NCI-H1048 (cell line): ENCODE results near the gene CENATAC.
"Not testable (repeated sequence)": the region's sequence is repeated elsewhere in the genome, so short reads cannot be mapped to it uniquely, and the experiment has no call there.

ENCODE experiments used
- DNase-seq: peaks from one replicate; lab custom pipeline; 2025; lab: John Stamatoyannopoulos, UW

CENATAC gene, protein sequence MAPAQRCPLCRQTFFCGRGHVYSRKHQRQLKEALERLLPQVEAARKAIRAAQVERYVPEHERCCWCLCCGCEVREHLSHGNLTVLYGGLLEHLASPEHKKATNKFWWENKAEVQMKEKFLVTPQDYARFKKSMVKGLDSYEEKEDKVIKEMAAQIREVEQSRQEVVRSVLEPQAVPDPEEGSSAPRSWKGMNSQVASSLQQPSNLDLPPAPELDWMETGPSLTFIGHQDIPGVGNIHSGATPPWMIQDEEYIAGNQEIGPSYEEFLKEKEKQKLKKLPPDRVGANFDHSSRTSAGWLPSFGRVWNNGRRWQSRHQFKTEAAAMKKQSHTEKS

DNA sequence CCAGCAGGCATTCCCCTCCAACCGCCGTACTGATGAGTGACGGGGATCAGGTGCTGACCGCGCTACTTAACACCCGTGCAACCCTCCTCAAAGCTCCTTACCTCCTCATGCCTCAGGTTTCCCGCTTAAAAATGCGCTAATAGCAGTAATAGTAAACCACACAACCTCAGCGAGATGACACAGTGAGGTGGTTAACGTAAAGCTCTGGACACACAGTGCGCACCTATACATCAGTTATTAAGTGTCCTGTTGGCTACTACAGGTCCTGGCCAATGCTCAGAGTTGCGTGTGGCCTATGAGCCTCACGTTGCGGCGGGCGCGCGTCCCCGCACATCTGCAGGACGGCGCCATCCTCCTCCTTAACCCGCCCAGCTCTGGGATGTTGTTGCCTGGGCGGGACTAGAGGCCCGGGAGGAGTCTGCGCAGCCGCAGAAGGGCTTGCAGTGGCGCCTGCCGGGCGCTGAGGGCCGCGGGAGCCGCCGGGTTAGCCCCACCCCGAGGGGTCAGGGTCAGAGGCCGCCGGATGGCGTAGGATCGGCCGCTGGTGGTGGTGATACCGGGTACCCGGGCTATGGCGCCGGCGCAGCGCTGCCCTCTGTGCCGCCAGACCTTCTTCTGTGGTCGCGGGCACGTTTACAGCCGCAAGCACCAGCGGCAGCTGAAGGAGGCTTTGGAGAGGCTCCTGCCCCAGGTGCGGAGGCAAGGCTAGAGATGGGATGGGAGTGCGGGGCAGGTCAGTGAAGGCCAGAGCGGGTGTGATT is at the start of gene CENATAC:
CENATAC (plus strand) TSS at position 512 of the 761 bp plus-strand sequence; CDS start at position 572, 60 bp downstream.
- peak; percentile 53 for DNase-seq

DNA sequence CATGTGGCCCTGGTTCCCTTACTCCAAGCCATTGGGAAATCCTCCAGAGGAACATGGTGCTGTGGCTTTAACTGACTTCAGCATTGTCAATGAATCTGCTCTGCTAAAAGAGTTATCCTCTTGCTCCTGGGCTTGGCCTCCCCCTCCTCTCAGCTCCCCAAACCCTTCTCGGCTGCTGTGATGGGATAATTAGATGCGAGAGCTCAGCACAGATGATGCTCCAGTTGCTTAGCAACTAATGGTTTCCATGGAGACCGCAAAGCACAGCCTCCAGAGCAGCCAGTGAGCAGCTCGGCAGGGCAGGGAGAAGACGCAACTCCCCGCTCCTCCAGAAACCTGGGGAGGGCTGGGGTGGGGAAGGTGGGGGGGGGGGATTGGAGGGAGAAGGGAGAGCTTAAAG is 44.7 kb upstream of the CENATAC start:
- DNase-seq, result no peak

DNA sequence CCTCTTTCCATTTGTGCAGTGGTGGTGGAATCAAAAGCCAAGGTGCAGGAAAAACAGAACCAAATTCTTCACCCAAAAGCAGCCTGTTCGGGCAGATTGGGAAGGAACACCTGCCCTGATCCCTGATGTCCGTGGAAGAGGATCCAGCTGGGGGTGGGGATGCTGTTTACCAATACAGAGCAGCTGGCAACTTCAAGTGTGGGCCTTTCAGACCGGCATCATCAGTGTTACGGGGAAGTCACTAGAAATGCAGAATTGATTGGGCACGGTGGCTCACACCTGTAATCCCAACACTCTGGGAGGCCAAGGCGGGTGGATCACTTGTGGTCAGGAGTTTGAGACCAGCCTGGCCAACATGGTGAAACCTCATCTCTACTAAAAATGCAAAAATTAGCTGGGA is 44.0 kb upstream of the CENATAC start:
- not testable (repeated sequence) for DNase-seq

DNA sequence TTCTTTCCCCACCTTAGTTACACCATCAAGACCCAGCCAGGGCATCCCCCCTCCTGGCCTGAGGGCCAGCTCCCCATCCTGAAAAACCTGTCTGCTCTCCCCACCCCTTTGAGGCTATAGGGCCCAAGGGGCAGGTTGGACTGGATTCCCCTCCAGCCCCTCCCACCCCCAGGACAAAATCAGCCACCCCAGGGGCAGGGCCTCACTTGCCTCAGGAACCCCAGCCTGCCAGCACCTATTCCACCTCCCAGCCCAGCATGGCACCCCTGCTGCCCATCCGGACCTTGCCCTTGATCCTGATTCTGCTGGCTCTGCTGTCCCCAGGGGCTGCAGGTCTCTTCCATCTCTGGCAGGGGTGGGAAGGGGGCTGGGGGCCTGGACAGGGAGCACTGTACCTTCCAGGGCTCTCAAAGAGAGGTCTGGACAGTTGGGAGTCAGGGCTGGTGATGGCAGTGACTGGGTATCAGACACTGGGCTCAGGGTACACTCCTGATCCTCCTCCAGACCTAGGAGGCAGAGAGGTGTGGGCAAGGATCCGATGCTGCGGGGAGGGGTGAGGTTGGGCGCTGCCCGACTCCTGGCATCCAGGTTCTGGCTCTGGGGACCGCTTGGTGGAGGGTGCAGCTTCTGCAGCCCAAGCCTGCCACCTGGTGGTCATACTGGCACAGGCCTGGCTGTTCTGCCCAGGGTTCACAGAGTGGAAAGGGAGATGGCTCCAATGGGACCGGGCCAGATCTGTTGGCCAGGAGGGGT is 41.7 kb upstream of the CENATAC start, which contains the start of gene UPK2:
UPK2 (plus strand) TSS at position 205 of the 753 bp plus-strand sequence; CDS start at position 258, 53 bp downstream.
- peak; percentile 69 for DNase-seq

DNA sequence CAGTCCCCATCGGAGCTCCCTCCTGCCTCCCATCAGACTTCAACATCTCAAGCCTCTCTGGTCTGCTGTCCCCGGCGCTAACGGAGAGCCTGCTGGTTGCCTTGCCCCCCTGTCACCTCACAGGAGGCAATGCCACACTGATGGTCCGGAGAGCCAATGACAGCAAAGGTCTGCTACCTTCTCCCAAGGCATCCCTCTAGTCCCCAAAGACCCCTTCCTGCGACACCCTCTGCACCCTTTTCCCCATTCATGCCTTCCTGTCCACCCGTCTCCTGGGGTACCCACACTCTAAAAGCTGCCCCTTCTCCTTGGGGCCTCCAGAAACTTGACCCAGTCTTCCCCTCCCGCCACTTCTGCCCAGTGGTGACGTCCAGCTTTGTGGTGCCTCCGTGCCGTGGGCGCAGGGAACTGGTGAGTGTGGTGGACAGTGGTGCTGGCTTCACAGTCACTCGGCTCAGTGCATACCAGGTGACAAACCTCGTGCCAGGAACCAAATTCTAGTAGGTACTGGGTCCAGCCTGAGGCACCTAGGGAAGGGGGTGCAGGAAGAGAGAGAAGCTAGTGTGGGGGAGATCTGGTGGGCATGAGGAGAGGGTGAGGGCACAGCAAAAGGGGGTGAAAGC is 41.0 kb upstream of the CENATAC start:
- no peak for DNase-seq

DNA sequence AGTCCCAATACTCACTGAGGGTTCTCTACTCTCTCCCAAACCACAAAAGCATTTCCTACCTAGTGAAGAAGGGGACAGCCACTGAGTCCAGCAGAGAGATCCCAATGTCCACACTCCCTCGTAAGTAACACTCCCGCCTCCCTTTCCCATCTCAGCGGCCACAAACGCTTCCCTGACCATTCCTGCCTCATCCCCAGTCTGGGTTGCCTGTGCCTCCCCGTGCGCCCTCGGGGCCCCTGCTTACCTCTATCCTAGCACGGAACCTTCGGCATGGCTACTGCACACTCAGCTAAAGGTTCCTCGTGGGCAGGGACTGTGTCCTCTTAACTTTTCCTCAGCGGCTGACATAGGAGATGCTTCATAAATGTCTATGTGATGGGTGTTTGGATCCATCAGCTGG is 40.4 kb upstream of the CENATAC start:
- no peak for DNase-seq

DNA sequence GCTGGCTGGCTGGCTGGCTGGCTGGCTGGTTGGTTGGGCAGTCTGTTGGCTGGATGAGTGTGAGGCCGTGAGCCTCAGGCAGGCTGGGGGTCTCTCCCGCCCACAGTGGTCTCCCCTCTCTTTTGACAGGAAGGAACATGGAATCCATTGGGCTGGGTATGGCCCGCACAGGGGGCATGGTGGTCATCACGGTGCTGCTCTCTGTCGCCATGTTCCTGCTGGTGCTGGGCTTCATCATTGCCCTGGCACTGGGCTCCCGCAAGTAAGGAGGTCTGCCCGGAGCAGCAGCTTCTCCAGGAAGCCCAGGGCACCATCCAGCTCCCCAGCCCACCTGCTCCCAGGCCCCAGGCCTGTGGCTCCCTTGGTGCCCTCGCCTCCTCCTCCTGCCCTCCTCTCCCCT is 40.0 kb upstream of the CENATAC start:
- no peak for DNase-seq

DNA sequence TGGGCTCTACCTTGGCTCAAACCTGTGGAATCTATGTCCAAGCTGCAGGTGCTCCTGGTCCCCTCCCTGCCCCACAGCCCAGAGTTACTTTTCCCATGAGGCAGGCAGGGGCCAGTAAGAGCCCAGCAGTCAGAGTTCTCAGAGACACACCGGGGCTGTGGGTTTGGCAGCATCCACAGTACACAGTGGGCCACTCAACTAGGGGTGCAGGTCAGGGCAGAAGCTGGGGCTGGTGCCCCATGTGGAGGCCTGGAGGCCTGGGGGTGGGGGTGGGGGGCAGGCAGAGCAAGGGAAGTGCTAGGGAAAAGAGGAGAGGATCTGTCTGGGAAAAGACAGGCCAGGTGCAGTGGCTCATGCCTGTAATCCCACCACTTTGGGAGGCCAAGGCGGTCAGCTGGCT is 39.4 kb upstream of the CENATAC start:
- DNase-seq, result no peak

DNA sequence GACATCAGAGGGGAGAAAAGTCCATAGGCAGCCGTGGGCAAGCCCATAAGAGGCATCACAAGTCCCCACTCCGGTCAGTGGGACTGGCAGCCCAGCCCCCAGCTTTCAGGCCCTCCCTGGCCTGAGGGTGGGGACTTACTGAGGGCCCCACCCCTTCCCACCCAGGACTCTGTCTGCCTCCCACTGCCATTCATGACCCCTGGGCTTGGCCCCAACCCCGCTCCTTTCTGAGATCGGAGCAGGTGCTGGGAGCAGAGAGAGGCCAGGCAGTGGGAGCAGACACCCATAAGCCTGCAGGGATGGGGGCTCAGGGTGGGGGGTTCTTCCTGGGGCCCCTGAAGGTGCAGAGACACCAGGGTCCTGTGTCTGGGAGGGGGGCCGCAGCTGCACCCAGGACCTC is 36.7 kb upstream of the CENATAC start:
- no peak for DNase-seq

DNA sequence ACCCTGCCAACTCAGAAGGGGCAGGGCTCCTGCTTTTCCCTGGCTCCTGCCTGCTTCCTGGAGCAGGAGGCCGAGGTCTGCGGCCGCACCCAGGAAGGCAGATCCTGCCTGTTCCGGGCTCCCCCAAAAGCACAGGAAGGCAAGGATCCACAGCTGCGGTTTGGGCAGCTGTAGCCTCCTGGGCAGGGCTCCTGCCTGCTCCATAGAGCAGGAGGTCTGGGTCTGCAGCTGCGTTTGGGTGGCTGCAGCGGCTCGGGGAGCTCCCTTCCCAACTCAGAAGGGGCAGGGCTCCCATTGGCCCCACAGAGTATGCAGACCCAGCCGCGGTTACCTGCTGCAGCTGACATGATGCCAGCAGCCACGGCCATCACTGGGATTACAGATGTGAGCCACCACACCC is 36.3 kb upstream of the CENATAC start:
- no peak for DNase-seq

DNA sequence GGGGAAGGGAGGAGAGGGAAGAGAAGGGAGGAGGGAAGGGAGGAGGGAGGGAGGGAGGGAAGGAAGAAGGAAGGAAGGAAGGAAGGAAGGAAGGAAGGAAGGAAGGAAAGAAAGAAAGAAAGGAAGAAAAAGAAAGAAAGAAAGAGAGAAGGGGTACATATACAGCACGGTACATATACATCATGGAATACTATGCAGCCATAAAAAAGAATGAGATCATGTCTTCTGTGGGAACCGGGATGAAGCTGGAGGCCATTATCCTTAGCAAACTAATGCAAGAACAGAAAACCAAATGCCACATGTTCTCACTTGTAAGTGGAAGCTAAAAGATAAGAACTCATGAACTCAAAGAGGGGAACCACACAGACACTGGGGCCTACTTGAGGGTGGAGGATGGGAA is 28.4 kb upstream of the CENATAC start:
- not testable (repeated sequence) for DNase-seq

DNA sequence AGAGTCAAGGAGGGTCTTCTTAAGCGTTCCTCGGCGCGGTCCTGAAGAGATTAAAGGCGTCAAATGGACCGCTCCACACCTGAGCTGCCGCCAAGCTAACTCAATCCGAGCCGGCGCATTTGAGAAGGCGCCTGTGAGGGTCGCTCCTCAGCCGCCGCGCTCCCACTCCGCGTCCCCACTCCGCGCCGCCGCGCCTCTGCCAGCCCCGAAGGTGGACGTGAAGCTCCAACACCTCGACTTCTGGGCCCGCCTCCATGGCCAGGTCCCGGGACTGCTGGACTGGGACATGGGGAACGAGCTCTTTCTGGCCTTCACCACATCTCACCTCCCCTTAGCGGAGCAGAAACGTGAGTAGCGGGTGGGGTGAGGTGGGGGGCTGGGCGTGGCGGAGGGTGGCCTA is 26.3 kb upstream of the CENATAC start, which contains the start of gene FOXR1:
FOXR1 (plus strand) TSS at position 116 of the 400 bp plus-strand sequence; CDS start at position 287, 171 bp downstream.
- DNase-seq, result no peak

DNA sequence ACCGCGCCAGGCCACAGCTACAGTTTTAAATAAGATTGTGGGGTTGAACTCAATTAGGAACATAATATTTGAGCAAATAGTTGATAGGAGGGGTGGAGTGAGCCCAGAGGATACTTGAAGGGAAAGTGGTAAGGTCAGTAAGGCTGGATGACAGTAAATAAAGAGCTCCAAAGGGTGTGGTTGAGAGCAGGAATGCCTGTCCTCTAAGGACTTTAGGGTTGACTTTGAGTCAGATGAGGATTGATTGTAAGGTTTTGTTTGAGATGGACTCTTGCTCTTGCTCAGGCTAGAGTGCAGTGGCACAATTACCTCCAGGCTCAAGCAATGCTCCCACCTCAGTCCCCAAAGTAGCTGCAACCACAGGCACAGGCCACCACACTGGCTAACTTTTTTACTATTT is 24.0 kb upstream of the CENATAC start:
- DNase-seq, result no peak

DNA sequence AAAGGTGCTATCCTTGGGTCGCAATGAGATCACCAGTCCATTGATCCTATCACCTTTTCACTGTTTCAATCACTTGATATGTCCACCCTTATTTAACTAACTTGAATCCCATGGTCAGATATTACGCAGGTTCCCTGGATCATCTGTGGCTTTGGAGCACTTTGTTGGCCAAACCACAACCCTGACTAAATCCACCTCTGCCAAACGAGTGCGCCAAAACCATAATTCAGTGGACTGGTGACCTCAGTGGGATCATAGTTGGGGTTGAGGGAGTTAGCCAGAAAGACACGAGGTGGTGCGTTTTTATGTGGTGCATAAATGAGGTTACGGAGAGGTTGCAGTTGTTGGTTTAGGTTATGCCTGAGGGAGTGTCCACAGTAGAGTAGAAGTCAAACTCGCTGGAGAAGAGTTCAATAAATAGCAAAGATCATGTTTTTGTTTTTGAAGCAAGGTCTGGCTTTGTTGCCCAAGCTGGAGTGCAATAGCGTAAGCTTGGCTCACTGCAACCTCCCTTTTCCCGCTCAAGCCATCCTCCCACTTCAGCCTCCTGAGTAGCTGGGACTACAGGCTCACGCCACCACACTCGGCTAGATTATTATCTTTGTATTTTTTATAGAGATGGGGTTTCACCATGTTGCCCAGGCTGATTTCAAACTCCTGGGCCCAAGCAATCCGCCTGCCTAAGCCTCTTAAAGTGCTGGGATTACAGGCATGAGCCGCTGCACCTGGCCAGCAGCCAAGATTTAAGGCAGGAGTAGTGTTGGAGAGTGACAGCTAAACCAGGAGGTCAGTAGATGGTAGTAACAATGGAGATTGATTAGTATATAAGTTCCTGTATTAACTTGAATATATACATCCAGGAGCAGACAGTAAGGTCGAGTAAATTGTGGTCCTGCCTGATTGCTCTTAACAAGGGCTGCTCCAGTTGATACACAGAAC is 21.9 kb upstream of the CENATAC start:
- no peak for DNase-seq

DNA sequence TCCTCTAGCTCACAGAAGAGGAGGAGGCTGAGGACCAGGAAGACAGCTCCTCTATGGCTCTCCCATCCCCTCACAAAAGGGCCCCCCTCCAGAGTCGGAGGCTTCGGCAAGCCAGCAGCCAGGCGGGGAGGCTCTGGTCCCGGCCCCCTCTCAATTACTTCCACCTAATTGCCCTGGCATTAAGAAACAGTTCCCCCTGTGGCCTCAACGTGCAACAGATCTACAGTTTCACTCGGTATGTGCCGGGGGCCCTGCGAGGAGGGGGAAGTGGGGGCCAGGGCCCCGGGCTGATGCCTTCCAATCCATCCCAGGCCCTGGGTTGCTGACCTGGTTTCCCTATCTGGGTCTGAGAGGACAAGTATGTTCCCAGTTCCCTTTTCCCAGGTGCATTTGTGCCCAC is 18.5 kb upstream of the CENATAC start:
- DNase-seq, result no peak

DNA sequence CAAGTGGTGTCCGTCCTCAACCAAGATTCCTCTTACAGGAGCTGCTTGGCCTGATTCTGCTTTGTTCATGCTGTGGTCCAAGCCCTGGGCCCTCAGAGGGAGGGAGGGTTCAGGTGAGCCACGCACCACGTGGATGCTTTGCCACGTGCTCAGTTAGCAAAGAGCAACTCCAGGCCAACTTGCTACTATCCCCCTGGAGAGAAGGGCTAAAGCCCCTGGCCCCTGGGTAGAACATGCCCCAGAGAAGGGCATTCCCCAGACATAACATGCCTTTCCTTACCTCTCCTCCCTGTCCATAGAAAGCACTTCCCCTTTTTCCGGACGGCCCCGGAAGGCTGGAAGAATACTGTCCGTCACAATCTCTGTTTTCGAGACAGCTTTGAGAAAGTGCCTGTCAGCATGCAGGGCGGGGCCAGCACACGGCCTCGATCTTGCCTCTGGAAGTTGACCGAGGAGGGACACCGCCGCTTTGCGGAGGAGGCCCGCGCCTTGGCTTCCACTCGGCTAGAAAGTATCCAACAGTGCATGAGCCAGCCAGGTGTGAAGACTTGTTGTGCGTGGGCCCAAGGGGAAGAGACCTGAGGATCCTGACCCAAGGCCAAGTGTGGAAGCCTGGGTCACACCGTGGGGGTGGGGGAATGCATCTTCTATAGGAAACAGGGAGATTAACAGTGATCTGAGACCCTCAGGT is 17.6 kb upstream of the CENATAC start:
- no peak for DNase-seq

DNA sequence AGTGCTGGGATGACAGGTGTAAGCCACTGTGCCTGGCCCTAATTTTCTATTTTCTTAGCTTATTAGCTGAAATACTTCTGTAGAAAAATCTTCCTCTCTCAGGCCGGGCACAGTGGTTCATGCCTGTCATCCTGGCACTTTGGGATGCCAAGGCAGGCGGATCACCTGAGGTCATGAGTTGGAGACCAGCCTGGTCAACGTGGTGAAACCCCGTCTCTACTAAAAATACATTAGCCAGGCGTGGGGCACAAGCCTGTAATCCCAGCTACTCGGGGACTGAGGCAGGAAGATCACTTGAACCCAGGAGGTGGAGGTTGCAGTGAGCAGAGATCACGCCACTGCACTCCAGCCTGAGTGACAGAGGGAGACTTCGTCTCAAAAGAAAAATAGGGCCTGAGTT is 13.6 kb upstream of the CENATAC start:
- DNase-seq, result not testable (repeated sequence)

DNA sequence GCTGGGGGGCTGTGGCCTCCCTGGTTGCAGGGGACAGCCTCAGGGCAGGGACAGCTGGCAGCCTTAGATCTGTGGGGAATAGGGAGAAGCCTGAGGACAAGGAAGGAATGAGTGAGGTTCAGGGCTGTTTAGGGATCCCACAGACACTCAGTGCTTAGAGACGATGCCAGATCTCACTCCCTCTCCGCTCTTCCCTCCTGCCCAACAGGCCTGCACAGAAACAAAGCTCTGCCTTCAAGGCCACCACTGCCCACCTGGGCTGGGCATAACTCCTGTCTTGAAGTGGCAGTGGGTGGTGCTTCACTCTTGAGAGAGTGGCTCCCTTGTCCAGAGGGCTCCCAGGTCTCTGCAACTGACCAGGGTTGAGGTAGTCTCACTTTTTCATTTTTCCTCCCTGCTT is 13.1 kb upstream of the CENATAC start:
- no peak for DNase-seq

DNA sequence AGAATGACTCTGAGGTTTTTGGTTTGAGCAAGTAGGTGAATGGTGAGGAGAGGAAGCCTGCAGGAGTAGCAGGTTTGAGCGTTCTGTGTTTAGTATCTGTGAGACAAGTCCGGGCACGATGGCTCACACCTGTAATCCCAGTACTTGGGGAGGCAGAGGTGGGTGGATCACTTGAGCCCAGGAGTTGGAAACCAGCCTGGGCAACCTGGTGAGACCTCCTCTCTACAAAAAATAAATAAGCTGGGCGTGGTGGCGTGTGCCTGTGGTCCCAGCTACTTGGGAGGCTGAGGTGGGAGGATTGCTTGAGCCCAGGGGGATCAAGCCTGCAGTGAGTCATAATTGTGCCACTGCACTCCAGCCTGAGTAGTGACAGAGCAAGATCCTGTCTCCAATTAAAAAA is 9.7 kb upstream of the CENATAC start:
- no peak for DNase-seq

DNA sequence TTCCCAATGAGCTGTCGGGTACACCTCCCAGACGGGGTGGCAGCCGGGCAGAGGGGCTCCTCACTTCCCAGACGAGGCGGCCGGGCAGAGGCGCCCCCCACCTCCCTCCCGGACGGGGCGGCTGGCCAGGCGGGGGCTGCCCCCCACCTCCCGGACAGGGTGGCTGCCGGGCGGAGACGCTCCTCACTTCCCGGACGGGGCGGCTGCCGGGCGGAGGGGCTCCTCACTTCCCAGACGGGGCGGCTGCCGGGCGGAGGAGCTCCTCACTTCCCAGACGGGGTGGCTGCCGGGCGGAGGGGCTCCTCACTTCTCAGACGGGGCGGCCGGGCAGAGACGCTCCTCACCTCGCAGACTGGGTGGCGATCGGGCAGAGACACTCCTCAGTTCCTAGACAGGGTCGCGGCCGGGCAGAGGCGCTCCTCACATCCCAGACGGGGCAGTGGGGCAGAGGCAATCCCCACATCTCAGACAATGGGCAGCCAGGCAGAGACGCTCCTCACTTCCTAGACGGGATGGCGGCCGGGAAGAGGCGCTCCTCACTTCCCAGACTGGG is 6.4 kb upstream of the CENATAC start:
- DNase-seq, result not testable (repeated sequence)
